DND-41 (cell line): ENCODE results near the gene ADAM33.

Source experiments
- CTCF ChIP-seq: IDR thresholded peaks from 2 replicates; pipeline ENCODE4 v1.5.1; 2012; ENCODE audit warnings: borderline replicate concordance, low read length, moderate library complexity, mild to moderate bottlenecking; ENCODE audit not compliant: poor library complexity, severe bottlenecking; ENCODE audit errors: extremely low read depth
- EZH2 ChIP-seq: IDR thresholded peaks from 3 replicates; pipeline ENCODE4 v1.6.1; 2012; ENCODE audit warnings: borderline replicate concordance, low read depth, mild to moderate bottlenecking, moderate library complexity, low read length, inconsistent platforms; ENCODE audit not compliant: severe bottlenecking

- TF ChIP-seq CTCF: no peak
- TF ChIP-seq EZH2: no peak
These were observed at the start of gene ADAM33 for GRCh38 chr20:3681931-3682781.
